ENCODE data around the gene ATP7B.
A peak's percentile ranks its signal among the peaks of the same experiment; 100 is the strongest.

The ATP7B gene

GRCh38 chr13:51942189-51942588 is 69.1 kb downstream of the ATP7B start:
- no peak for DNase-seq

- DNase-seq: no peak
Observed at GRCh38 chr13:51938454-51938853, 72.8 kb downstream of the ATP7B start.

GRCh38 chr13:51937320-51938290 is 73.6 kb downstream of the ATP7B start:
- no peak for DNase-seq

GRCh38 chr13:51935326-51936171 is 75.7 kb downstream of the ATP7B start:
- DNase-seq: peak; percentile 33

- DNase-seq: no peak
Observed at GRCh38 chr13:51934461-51935087, 76.7 kb downstream of the ATP7B start.

- no peak for DNase-seq
Observed at GRCh38 chr13:51933466-51934058, 77.7 kb downstream of the ATP7B start.

GRCh38 chr13:51932231-51932630 is 79.0 kb downstream of the ATP7B start:
- no peak for DNase-seq

- DNase-seq: no peak
Observed at GRCh38 chr13:51931606-51932005, 79.6 kb downstream of the ATP7B start.

- DNase-seq: no peak
Observed at GRCh38 chr13:51929699-51930098, 81.6 kb downstream of the ATP7B start.

GRCh38 chr13:51928231-51928630 is 83.0 kb downstream of the ATP7B start:
- DNase-seq: no peak

GRCh38 chr13:51927129-51927528 is 84.1 kb downstream of the ATP7B start:
- no peak for DNase-seq

- DNase-seq: no peak
Observed at GRCh38 chr13:51926528-51926885, 84.7 kb downstream of the ATP7B start.

GRCh38 chr13:51925865-51926527 is 85.3 kb downstream of the ATP7B start:
- no peak for DNase-seq

- DNase-seq: no peak
Observed at GRCh38 chr13:51924756-51925544, 86.3 kb downstream of the ATP7B start.

GRCh38 chr13:51923983-51924539 is 87.2 kb downstream of the ATP7B start:
- no peak for DNase-seq

- no peak for DNase-seq
Observed at GRCh38 chr13:51922771-51923480, 88.3 kb downstream of the ATP7B start.

- DNase-seq: peak; percentile 92
Observed at GRCh38 chr13:51921790-51922740, 89.2 kb downstream of the ATP7B start.

- no peak for DNase-seq
Observed at GRCh38 chr13:51920786-51921185, 90.5 kb downstream of the ATP7B start.

- DNase-seq: no peak
Observed at GRCh38 chr13:51920267-51920666, 91.0 kb downstream of the ATP7B start.

Measured in NCI-H226 (cell line).